MM.1S (cell line): ENCODE data around the gene ECEL1.

Experiments
- DNase-seq: peaks from one replicate; pipeline ENCODE4 v3.0.0-alpha.2; 2015
- H2AFZ ChIP-seq: fragments of 300-600 bp; sonication (generic); 2 replicates; pipeline ENCODE4 v1.6.0; 2016; ENCODE audit warnings: antibody characterized with exemption, low read length
- H3F3A ChIP-seq: fragments of 300-600 bp; sonication (generic); 2 replicates; pipeline ENCODE4 v1.6.1; 2016; ENCODE audit warnings: mild to moderate bottlenecking, antibody characterized with exemption, low read length, moderate library complexity, mixed read lengths; ENCODE audit not compliant: insufficient read depth
- H3K27ac ChIP-seq: fragments of 300-600 bp; sonication (generic); 2 replicates; pipeline ENCODE4 v1.5.1; 2016; ENCODE audit warnings: mild to moderate bottlenecking, low read length
- H3K27me3 ChIP-seq: fragments of 300-600 bp; sonication (generic); replicated peaks from 2 replicates; pipeline ENCODE4 v1.6.0; 2016; ENCODE audit warnings: low read length; ENCODE audit not compliant: insufficient read depth
- H3K36me3 ChIP-seq: fragments of 300-600 bp; sonication (generic); replicated peaks from 2 replicates; pipeline ENCODE4 v1.6.1; 2016; ENCODE audit warnings: mild to moderate bottlenecking, low read length, mixed read lengths; ENCODE audit not compliant: insufficient read depth
- H3K4me1 ChIP-seq: fragments of 300-600 bp; sonication (generic); 2 replicates; pipeline ENCODE4 v1.6.1; 2016; ENCODE audit warnings: low read length, mixed read lengths
- H3K4me2 ChIP-seq: fragments of 300-600 bp; sonication (generic); 2 replicates; pipeline ENCODE4 v1.6.0; 2016; ENCODE audit warnings: low read depth, low read length
- H3K4me3 ChIP-seq: fragments of 300-600 bp; sonication (generic); 2 replicates; pipeline ENCODE4 v1.5.1; 2016; ENCODE audit warnings: low read length, mixed read lengths
- H3K79me2 ChIP-seq: fragments of 300-600 bp; sonication (generic); 2 replicates; pipeline ENCODE4 v1.6.1; 2016; ENCODE audit warnings: mixed run types, low read length, mixed read lengths
- H3K9ac ChIP-seq: fragments of 300-600 bp; sonication (generic); 2 replicates; pipeline ENCODE4 v1.6.1; 2016; ENCODE audit warnings: low read length, mixed read lengths
- H3K9me2 ChIP-seq: fragments of 300-600 bp; sonication (generic); replicated peaks from 2 replicates; pipeline ENCODE4 v1.6.1; 2016; ENCODE audit warnings: mild to moderate bottlenecking, low read length, mixed read lengths; ENCODE audit not compliant: insufficient read depth
- H3K9me3 ChIP-seq: fragments of 300-600 bp; sonication (generic); replicated peaks from 2 replicates; pipeline ENCODE4 v1.6.1; 2016; ENCODE audit warnings: mild to moderate bottlenecking, low read length, mixed read lengths; ENCODE audit not compliant: insufficient read depth
- H4K20me1 ChIP-seq: fragments of 300-600 bp; sonication (generic); 2 replicates; pipeline ENCODE4 v1.6.1; 2016; ENCODE audit warnings: mild to moderate bottlenecking, low read length, moderate library complexity, mixed read lengths; ENCODE audit not compliant: insufficient read depth
- EZH2 ChIP-seq: fragments of 300-600 bp; sonication (generic); optimal IDR thresholded peaks from 2 replicates; pipeline ENCODE3; 2017; ENCODE audit warnings: low read depth, mild to moderate bottlenecking, antibody characterized with exemption, low read length, mixed read lengths
- EZH2phosphoT487 ChIP-seq: fragments of 300-600 bp; sonication (generic); IDR thresholded peaks from 2 replicates; pipeline ENCODE4 v1.6.1; 2018; ENCODE audit warnings: antibody characterized with exemption, low read length
- TF ChIP-seq, protein P1 (sequence below): fragments of 300-600 bp; sonication (generic); IDR thresholded peaks from 2 replicates; pipeline ENCODE4 v1.5.1; 2016; ENCODE audit warnings: antibody characterized with exemption, low read length, mixed read lengths

ECEL1 gene

GRCh38 chr2:232501794-232502390, 14.3 kb upstream of the ECEL1 start:
- Histone ChIP-seq H3F3A (no peaks in the 10 kb centered on the region), H3K79me2 (no peaks in the 10 kb centered on the region), H3K27me3 (peaks cover 38% of the 10 kb centered on the region), H3K9me3 (no peaks in the 10 kb centered on the region), H3K9me2 (no peaks in the 10 kb centered on the region), H3K4me2 (no peak overlapping the region), H2AFZ (no peak overlapping the region), H4K20me1 (no peaks in the 10 kb centered on the region), H3K4me1 (no peaks in the 10 kb centered on the region), H3K27ac (no peak overlapping the region), H3K36me3 (no peaks in the 10 kb centered on the region), H3K9ac (no peak overlapping the region), H3K4me3 (no peak overlapping the region)
- DNase-seq = no peak
- TF ChIP-seq, protein P1, sequence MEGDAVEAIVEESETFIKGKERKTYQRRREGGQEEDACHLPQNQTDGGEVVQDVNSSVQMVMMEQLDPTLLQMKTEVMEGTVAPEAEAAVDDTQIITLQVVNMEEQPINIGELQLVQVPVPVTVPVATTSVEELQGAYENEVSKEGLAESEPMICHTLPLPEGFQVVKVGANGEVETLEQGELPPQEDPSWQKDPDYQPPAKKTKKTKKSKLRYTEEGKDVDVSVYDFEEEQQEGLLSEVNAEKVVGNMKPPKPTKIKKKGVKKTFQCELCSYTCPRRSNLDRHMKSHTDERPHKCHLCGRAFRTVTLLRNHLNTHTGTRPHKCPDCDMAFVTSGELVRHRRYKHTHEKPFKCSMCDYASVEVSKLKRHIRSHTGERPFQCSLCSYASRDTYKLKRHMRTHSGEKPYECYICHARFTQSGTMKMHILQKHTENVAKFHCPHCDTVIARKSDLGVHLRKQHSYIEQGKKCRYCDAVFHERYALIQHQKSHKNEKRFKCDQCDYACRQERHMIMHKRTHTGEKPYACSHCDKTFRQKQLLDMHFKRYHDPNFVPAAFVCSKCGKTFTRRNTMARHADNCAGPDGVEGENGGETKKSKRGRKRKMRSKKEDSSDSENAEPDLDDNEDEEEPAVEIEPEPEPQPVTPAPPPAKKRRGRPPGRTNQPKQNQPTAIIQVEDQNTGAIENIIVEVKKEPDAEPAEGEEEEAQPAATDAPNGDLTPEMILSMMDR = no peak
- TF ChIP-seq EZH2phosphoT487 (no peak), EZH2 (no peak)

DNA sequence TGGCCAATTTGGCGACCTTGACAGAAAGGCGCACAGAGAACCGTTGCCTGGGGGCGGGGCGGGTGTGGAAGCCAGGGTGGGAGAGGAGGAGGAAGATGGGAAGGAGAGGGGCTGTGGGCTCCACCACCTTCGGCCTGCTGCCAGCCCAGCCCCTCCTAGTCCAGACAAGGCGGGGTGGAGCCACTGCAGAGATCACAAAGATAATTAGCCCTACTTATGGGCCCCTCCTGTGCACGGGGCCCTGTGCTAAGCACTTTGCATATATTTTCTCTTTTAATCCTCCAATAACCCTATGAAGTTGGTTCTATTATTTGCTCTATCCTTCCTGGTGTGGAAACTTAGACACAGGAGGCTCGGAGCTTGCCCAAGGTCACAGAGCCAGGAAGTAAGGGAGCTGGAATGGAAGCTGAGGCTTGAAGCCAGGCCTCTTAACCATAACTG, 13.7 kb upstream of the ECEL1 start:
- H3K4me3 ChIP-seq = no peak overlapping the region
- DNase-seq = no peak
- no peak overlapping the region for H3K9ac ChIP-seq
- H3K4me2 ChIP-seq = no peak overlapping the region
- no peaks in the 10 kb centered on the region for H3F3A ChIP-seq
- no peaks in the 10 kb centered on the region for H4K20me1 ChIP-seq
- H3K4me1 ChIP-seq = no peaks in the 10 kb centered on the region
- H2AFZ ChIP-seq = no peak overlapping the region
- H3K27ac ChIP-seq = no peak overlapping the region
- no peaks in the 10 kb centered on the region for H3K36me3 ChIP-seq
- no peak for TF ChIP-seq EZH2phosphoT487
- TF ChIP-seq EZH2 = no peak
- H3K79me2 ChIP-seq = no peaks in the 10 kb centered on the region
- H3K9me2 ChIP-seq = no peaks in the 10 kb centered on the region
- H3K9me3 ChIP-seq = no peaks in the 10 kb centered on the region
- peaks cover 38% of the 10 kb centered on the region for H3K27me3 ChIP-seq

DNA sequence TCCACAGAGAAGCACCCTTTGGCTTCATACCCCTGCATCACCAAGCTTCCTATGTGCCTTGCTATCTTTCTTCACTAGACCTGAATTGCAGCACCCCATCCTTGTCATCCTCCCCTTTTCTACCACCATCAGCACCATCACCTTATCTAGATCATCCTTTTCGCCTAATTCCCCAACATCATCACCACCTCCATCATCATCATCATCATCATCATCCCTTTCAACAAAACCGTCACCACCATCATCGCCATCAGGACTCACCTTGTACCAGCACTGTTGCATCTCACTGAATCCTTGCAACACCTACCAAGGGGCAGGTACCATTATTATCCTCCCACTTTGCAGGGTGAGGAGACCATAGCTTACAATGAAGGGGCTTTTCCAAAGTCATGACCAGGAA, 10.8 kb upstream of the ECEL1 start:
- no peaks in the 10 kb centered on the region for H4K20me1 ChIP-seq
- no peak overlapping the region for H3K4me2 ChIP-seq
- no peak overlapping the region for H3K4me3 ChIP-seq
- no peaks in the 10 kb centered on the region for H3K4me1 ChIP-seq
- H3K36me3 ChIP-seq = no peaks in the 10 kb centered on the region
- no peak overlapping the region for H3K27ac ChIP-seq
- H3K79me2 ChIP-seq = no peaks in the 10 kb centered on the region
- H3F3A ChIP-seq = no peaks in the 10 kb centered on the region
- TF ChIP-seq, protein P1 = no peak
- TF ChIP-seq EZH2phosphoT487 (no peak), EZH2 (no peak)
- H3K9me2 ChIP-seq = no peaks in the 10 kb centered on the region
- H3K9ac ChIP-seq = no peak overlapping the region
- H2AFZ ChIP-seq = no peak overlapping the region
- no peaks in the 10 kb centered on the region for H3K9me3 ChIP-seq
- H3K27me3 ChIP-seq = peaks cover 11% of the 10 kb centered on the region
- DNase-seq = no peak

- Histone ChIP-seq H3F3A (no peaks in the 10 kb centered on the region), H3K27ac (no peak overlapping the region), H4K20me1 (no peaks in the 10 kb centered on the region), H3K36me3 (no peaks in the 10 kb centered on the region), H3K9me3 (no peaks in the 10 kb centered on the region), H3K27me3 (peaks cover 2% of the 10 kb centered on the region), H2AFZ (no peak overlapping the region), H3K4me1 (no peaks in the 10 kb centered on the region), H3K79me2 (no peaks in the 10 kb centered on the region), H3K4me3 (no peak overlapping the region), H3K9me2 (no peaks in the 10 kb centered on the region), H3K9ac (no peak overlapping the region), H3K4me2 (no peak overlapping the region)
- DNase-seq = no peak
- TF ChIP-seq EZH2 (no peak), EZH2phosphoT487 (no peak)
- TF ChIP-seq, protein P1 = no peak
These were observed 9.7 kb upstream of the ECEL1 start for GRCh38 chr2:232497348-232497747.
